Measurements from ENCODE around the gene NDST1.

NDST1 gene

GRCh38 chr5:150570333-150570732 lies 62.4 kb downstream of the NDST1 start:
- DNase-seq (ENCODE audit: low read depth): no peak

DNA sequence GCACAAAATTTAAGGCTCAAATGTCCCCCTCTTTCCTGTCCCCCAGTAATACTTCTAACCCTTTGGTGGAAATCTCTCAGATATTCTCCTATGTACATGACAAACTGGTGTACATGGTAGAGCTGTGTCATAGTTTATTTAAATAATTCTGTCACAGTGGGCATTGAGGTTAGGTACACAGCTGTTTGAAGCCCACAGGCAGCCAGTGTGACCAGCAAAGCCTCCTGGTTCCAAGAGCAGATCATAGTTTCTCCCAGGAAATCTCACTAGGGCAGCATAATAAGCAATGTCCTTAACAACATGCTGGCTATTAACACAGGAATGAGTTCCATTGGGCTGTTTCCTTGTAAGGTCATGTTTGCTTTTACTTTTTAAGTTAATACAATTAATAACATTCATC lies 63.9 kb downstream of the NDST1 start:
- DNase-seq (ENCODE audit: low read depth): no peak

DNA sequence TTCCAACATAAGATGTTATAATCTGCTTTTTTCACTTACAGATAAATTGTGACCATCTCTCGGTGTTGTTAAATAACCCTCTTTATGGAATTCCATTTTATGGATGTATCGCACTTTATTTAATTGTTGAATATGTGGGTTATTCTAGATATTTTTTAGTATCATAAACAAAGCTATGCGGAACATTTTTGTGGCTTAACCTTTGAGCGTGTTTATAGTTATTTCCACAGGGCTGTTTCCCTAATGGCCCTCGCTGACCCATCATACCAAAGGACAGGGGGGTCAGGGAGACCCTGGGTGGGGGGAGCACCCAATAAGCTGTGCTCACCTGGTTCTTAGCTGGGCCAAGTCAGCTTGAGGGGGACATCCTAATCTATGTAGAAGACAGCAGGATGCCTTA lies 65.3 kb downstream of the NDST1 start:
- DNase-seq (ENCODE audit: low read depth): no peak

- no peak for DNase-seq (ENCODE audit: low read depth)
These were observed 66.2 kb downstream of the NDST1 start for GRCh38 chr5:150573867-150574817.

DNA sequence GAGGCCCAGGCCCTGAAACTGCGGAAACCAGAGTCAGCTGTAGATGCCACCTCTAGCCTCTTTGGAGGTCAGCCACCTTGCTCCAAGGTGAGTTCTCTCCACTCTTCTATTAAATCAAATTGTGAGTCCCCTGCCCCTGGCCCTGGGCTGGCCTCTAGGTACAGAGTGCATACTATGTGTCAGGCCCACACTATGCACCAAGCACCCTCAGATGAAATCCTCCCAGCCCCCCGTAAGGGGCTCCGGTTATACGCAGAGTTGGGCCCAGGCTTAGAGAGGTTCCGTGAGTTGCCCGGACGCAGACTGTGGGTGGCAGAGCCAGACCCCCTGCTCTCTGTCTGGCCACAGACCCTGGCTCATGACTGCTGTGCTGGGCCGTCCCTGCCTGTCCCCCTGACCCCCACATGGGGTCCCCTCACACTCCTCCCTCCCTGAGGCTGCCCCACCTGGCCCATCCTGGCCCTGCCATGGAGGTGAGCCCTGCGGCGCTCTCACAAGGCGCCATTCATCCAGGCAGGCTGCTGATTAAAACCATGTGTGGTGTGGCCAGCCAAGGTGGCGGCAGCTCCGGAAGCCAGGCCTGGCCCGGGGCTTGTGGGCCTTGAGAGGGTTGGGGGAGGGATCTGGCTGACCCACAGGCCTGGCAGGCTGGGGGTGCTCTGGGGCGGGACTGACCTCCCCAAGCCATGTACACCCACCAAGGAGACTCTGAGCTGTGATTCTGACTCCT lies 67.1 kb downstream of the NDST1 start:
- no peak for DNase-seq (ENCODE audit: low read depth)

DNA sequence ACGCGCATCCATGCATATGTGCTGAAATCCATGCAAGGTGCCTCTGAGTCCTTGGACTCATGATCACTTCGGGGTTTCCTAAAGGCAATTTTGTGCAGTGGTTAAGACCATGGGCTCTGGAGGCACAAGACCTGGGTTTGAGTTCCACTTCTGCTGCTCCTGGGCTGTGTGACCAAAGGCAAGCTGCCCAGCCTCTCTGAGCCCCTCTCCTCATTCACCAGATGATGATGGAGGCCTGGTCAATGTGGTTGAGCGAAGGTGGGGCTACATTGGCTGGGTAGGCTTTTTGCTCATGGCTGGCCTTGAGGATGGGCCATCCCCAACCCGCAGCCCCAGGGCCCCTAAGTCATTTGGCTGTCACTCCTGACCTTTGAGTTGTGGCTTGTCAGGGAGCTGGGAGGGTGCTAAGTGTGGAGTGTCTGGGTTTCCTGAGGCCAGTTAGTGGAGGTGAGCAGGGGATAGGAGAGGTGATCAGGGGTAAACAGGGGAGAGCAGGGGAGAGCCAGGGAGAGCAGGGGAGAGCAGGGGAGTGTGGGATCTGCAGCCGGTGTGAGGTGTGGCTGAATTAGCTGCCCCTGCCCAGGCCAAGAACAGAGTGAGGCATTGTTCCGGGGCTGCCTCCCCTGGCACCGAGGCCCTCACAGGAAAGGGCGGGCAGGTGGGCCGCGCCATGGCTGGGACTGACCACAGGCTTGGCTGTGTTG lies 68.0 kb downstream of the NDST1 start:
- DNase-seq (ENCODE audit: low read depth): no peak

- DNase-seq (ENCODE audit: low read depth): no peak
These were observed 68.6 kb downstream of the NDST1 start for GRCh38 chr5:150576449-150576949.

- DNase-seq (ENCODE audit: low read depth): no peak
These were observed 69.6 kb downstream of the NDST1 start for GRCh38 chr5:150577378-150578139.

DNA sequence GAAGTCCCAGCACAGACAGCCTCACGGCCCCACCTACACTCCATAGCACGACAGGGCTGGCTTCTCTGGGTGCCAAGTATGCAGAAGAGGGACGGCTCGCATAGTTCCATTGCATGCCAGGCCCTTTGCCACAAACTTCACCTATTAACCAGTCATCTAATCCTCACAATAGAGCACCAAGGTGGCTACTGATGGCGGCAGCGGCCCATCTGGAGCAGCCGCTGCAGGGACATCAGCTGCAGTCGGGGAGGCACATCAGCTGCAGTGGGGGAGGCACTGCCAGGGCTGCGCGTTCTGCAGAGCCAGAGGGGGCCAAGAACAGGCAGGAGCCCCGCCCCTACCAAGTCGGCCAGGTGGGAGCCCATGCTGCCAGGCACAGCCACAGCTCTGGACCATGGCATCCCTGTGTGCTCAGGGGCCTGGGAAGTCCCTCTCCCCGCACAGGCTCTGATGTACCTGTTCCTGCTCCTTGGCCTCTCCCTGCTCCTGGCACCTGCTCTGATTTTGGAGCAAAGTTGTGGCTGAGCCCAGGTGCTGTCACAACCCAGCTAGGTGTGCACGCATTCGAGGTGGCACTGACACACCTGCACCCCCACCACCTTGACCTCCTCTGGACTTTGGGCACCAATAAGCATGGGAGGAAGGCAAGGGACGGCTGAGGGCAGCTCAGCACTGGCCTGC lies 71.0 kb downstream of the NDST1 start:
- DNase-seq (ENCODE audit: low read depth): no peak

- no peak for DNase-seq (ENCODE audit: low read depth)
These were observed 71.8 kb downstream of the NDST1 start for GRCh38 chr5:150579462-150580400.

DNA sequence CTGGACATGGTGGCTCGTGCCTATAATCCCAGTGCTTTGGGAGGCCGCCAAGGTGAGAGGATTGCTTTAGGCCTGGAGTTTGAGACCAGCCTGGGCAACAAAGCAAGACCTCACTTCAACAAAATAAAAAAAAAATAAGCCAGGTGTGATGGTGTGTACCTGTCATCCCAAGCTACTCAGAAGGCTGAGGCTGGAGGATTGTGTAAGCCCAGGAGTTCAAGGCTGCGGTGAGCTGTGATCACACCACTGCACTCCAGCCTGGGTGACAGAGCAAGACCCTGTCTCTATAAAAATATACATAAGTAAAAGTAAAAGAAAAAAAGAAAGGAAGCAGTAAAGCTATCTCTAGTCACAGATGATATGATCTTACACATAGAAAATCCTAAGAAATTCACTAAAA lies 73.0 kb downstream of the NDST1 start:
- DNase-seq (ENCODE audit: low read depth): no peak

- DNase-seq (ENCODE audit: low read depth): no peak
These were observed 74.5 kb downstream of the NDST1 start for GRCh38 chr5:150582241-150583109.

DNA sequence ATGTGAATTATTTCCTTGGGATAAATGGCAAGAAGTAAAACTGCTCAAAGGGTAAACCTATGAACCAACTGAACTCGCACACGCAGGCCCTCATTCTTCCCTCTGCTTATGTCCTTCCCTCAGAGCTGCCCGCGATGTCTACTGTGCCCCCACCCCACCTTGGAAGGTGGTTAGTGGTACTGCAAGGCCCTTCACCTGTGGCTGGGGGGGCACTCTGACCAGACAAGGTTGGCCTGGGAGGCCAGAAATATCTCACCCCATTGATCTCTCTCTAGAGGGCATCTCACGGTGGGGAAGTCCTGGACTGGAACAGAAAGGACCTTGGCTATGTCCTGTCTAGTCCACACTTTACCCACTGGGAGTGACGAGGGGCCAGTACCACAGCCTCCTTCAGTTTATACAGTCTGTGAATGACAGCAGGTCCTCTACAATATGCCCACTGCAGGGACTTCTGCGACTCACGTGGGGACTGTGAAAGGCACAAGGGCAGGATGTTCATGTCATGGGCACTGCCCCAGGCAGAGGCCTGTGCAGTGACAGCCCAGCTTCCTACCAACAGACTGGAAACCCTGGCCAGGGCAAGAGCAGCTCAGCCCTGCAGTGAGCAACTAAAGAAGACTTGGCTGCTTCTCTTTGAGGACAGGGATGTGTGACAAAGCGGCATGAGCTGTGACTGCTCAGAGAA lies 75.8 kb downstream of the NDST1 start:
- no peak for DNase-seq (ENCODE audit: low read depth)

GRCh38 chr5:150584556-150585335 lies 76.8 kb downstream of the NDST1 start:
- DNase-seq (ENCODE audit: low read depth): no peak

- no peak for DNase-seq (ENCODE audit: low read depth)
These were observed 77.9 kb downstream of the NDST1 start for GRCh38 chr5:150585781-150586341.

- no peak for DNase-seq (ENCODE audit: low read depth)
These were observed 79.1 kb downstream of the NDST1 start for GRCh38 chr5:150587016-150587415.

Data from fibroblast of the conjunctiva (primary cell).